GM12872 (cell line): ENCODE measurements around the gene NFIX.

Experiments used
- CTCF ChIP-seq: IDR thresholded peaks from 3 replicates; pipeline ENCODE4 v1.5.1; 2011; ENCODE audit warnings: low read depth, mild to moderate bottlenecking, low read length, moderate library complexity; ENCODE audit not compliant: insufficient read depth

NFIX gene

DNA sequence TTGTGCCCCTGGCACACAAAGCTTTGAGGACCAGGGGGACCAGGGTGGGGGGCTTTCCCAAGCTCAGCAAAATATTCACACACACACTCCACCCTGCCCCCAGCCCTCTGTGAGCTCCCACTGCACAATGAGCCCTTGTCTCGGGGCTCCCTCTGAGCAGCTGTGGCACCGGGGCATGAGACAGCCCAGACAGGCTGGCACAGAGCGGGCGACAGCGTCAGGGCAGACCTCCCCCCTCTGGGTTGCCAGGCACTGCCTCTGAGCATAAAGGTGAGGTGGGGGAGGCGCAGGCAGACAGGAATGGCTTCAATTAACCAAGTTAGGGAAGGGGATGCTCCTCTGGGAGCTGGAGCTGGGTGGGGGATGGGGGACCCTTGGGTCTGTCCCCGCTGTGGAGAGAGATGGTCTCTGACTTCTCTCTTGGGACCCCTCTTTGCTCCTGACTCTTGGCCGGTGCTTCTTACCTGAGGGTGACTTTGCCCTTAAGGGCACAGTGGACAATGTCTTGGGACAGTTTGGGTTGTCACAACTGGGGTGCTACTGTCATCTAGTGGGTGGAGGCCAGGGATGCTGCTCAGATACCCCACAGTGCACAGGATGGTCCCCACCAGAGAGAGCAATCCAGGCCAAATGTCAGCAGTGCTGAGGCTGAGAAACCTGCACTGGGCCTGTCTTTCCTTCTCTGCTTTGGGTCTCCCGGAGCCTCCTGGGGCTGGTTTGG, 77.1 kb downstream of the NFIX start:
- TF ChIP-seq CTCF = no peak

- no peak for TF ChIP-seq CTCF
Observed at GRCh38 chr19:13073263-13073662, 78.0 kb downstream of the NFIX start.

- no peak for TF ChIP-seq CTCF
Observed at GRCh38 chr19:13074378-13074777, 79.1 kb downstream of the NFIX start.

GRCh38 chr19:13076320-13076719, 81.0 kb downstream of the NFIX start:
- no peak for TF ChIP-seq CTCF

GRCh38 chr19:13076787-13077186, 81.5 kb downstream of the NFIX start:
- no peak for TF ChIP-seq CTCF

- TF ChIP-seq CTCF = no peak
Observed at GRCh38 chr19:13077240-13077639, 82.0 kb downstream of the NFIX start.

DNA sequence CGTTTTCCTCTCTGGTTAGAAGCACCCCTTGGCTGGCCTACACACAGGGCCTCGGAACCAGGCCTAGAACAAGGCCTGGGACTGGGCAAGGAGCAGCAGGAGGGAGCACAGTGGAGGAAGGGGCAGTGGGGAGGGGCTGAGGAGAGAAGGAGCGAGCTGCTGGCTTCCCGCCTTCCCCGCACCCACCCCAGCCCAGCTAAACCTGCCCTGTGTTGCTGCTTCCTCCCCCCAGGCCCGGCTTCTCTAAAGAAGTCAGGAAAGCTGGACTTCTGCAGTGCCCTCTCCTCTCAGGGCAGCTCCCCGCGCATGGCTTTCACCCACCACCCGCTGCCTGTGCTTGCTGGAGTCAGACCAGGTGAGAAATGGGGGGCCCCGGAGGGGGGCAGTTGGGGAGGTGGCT, 83.1 kb downstream of the NFIX start:
- TF ChIP-seq CTCF = no peak
